ENCODE results near the gene TMEM169. TPM values are rescaled to one million over a fixed set of nuclear protein-coding genes. Genes with fewer than 3 reads are reported as not detected.
A peak's percentile ranks its signal among the peaks of the same experiment; 100 is the strongest.
"Not testable (repeated sequence)": the region's sequence is repeated elsewhere in the genome, so short reads cannot be mapped to it uniquely, and the experiment has no call there.

The TMEM169 gene
- total RNA-seq, 1 donor from 2014 or later: 0.04 TPM

GRCh38 chr2:216072473-216072872, 9.2 kb upstream of the TMEM169 start:
- ATAC-seq: no peak

- no peak for ATAC-seq
Observed at GRCh38 chr2:216073773-216074172, 7.9 kb upstream of the TMEM169 start.

GRCh38 chr2:216074380-216074779, 7.3 kb upstream of the TMEM169 start:
- ATAC-seq: no peak

- ATAC-seq: no peak
Observed at GRCh38 chr2:216074794-216075193, 6.9 kb upstream of the TMEM169 start.

- ATAC-seq: no peak
Observed at GRCh38 chr2:216075510-216076485, 5.9 kb upstream of the TMEM169 start.

GRCh38 chr2:216078776-216079175, 2.9 kb upstream of the TMEM169 start:
- no peak for ATAC-seq

- not testable (repeated sequence) for ATAC-seq
Observed at GRCh38 chr2:216080048-216080447, 1.7 kb upstream of the TMEM169 start.

GRCh38 chr2:216081012-216081411, 707 bp upstream of the TMEM169 start:
- ATAC-seq: no peak

GRCh38 chr2:216082117-216082711, 495 bp downstream of the TMEM169 start:
- ATAC-seq: peak; percentile 6

GRCh38 chr2:216082805-216083204, 1.1 kb downstream of the TMEM169 start:
- no peak for ATAC-seq

GRCh38 chr2:216083464-216084281, 2.0 kb downstream of the TMEM169 start:
- no peak for ATAC-seq

GRCh38 chr2:216084547-216084946, 2.8 kb downstream of the TMEM169 start:
- no peak for ATAC-seq

GRCh38 chr2:216086207-216086893, 4.6 kb downstream of the TMEM169 start:
- ATAC-seq: no peak

- ATAC-seq: no peak
Observed at GRCh38 chr2:216090369-216090786, 8.7 kb downstream of the TMEM169 start.

GRCh38 chr2:216092646-216093045, 10.9 kb downstream of the TMEM169 start:
- no peak for ATAC-seq

GRCh38 chr2:216094701-216095100, 13.0 kb downstream of the TMEM169 start:
- ATAC-seq: no peak

- ATAC-seq: no peak
Observed at GRCh38 chr2:216098421-216099334, 17.0 kb downstream of the TMEM169 start.

- ATAC-seq: no peak
Observed at GRCh38 chr2:216101109-216101508, 19.4 kb downstream of the TMEM169 start.

GRCh38 chr2:216103213-216103612, 21.5 kb downstream of the TMEM169 start:
- no peak for ATAC-seq

GRCh38 chr2:216104691-216105090, 23.0 kb downstream of the TMEM169 start:
- ATAC-seq: no peak

- ATAC-seq: no peak
Observed at GRCh38 chr2:216107320-216107719, 25.6 kb downstream of the TMEM169 start.
